HepG2 (cell line): ENCODE results near the gene HMGB2. TPM values are rescaled to one million over a fixed set of nuclear protein-coding genes. Genes with fewer than 3 reads are reported as not detected.

Experiments
- ARID3A ChIP-seq: IDR thresholded peaks from 2 replicates; pipeline ENCODE4 v1.6.1; 2012; ENCODE audit warnings: low read depth, low read length, improper control_type of control experiment
- CHD2 ChIP-seq: IDR thresholded peaks from 2 replicates; pipeline ENCODE4 v1.6.1; 2011; ENCODE audit warnings: low read depth, low read length, improper control_type of control experiment
- FOSL2 ChIP-seq: sonication (generic); formaldehyde crosslinking; IDR thresholded peaks from 2 replicates; pipeline ENCODE4 v1.4.0; 2020; ENCODE audit warnings: missing genetic modification reagents
- KAT8 ChIP-seq: IDR thresholded peaks from 2 replicates; pipeline ENCODE4 v1.6.1; 2016; ENCODE audit warnings: missing genetic modification reagents, missing compliant biosample characterization
- MEIS1 ChIP-seq: sonication (generic); formaldehyde crosslinking; IDR thresholded peaks from 2 replicates; pipeline ENCODE4 v1.9.0; 2021; ENCODE audit warnings: mild to moderate bottlenecking, missing genetic modification reagents, moderate library complexity, borderline replicate concordance
- NCOR1 ChIP-seq: fragments of 200-600 bp; sonication (generic); IDR thresholded peaks from 2 replicates; pipeline ENCODE4 v1.7.0; 2017; ENCODE audit warnings: antibody characterized with exemption, low read length, borderline replicate concordance
- SKI ChIP-seq: fragments of 450-650 bp; IDR thresholded peaks from one replicate; pipeline ENCODE4 v1.6.1; 2018; ENCODE audit warnings: mild to moderate bottlenecking; ENCODE audit not compliant: partially characterized antibody
- SRSF4 ChIP-seq: fragments of 200-400 bp; formaldehyde crosslinking; IDR thresholded peaks from one replicate; pipeline ENCODE4 v1.6.1; 2018; ENCODE audit warnings: mild to moderate bottlenecking, low read depth, low read length, moderate library complexity; ENCODE audit not compliant: poor library complexity, severe bottlenecking
- YY1 ChIP-seq: IDR thresholded peaks from 2 replicates; pipeline ENCODE4 v1.6.1; 2011; ENCODE audit warnings: low read length, low read depth, moderate library complexity, mild to moderate bottlenecking; ENCODE audit not compliant: insufficient read depth, insufficient replicate concordance
- ZMYM2 ChIP-seq: sonication (generic); formaldehyde crosslinking; IDR thresholded peaks from 2 replicates; pipeline ENCODE4 v1.8.0; 2022; ENCODE audit warnings: mild to moderate bottlenecking, missing genetic modification reagents
- ZNF143 ChIP-seq: sonication (generic); formaldehyde crosslinking; IDR thresholded peaks from 2 replicates; pipeline ENCODE4 v1.4.0; 2020; ENCODE audit warnings: missing genetic modification reagents
- ZNF256 ChIP-seq: sonication (generic); formaldehyde crosslinking; conservative IDR thresholded peaks from 2 replicates; pipeline ENCODE4 v1.4.0; 2020; ENCODE audit warnings: missing genetic modification reagents
- ZNF564 ChIP-seq: sonication (generic); formaldehyde crosslinking; IDR thresholded peaks from 2 replicates; pipeline ENCODE4 v1.8.1; 2023; ENCODE audit warnings: mild to moderate bottlenecking, missing genetic modification reagents
- ZNF670 ChIP-seq: sonication (generic); formaldehyde crosslinking; IDR thresholded peaks from 2 replicates; pipeline ENCODE4 v1.8.0; 2022; ENCODE audit warnings: mild to moderate bottlenecking, missing genetic modification reagents, borderline replicate concordance
- ZNF7 ChIP-seq: IDR thresholded peaks from 2 replicates; pipeline ENCODE4 v1.6.1; 2016; ENCODE audit warnings: missing biosample characterization, missing genetic modification reagents
- ZNF747 ChIP-seq: sonication (generic); formaldehyde crosslinking; IDR thresholded peaks from 2 replicates; pipeline ENCODE4 v1.8.1; 2023; ENCODE audit warnings: missing genetic modification reagents, mild to moderate bottlenecking, borderline replicate concordance
- ZNF780A ChIP-seq: sonication (generic); formaldehyde crosslinking; IDR thresholded peaks from 2 replicates; pipeline ENCODE4 v1.8.0; 2022; ENCODE audit warnings: mild to moderate bottlenecking, missing genetic modification reagents, moderate library complexity
- ZNF841 ChIP-seq: sonication (generic); formaldehyde crosslinking; IDR thresholded peaks from 2 replicates; pipeline ENCODE4 v1.8.1; 2023; ENCODE audit warnings: missing genetic modification reagents, borderline replicate concordance
- ZSCAN20 ChIP-seq: sonication (generic); formaldehyde crosslinking; IDR thresholded peaks from 2 replicates; pipeline ENCODE4 v1.4.0; 2020; ENCODE audit warnings: missing genetic modification reagents, mild to moderate bottlenecking, borderline replicate concordance
- polyA plus RNA-seq, 8 experiments: library from polyadenylated mRNA; depleted of rRNA in 3 of 8; stranded (reverse) in 7 of 8; unstranded in 1 of 8; fragments of >200 nt; fragmentation: Illumina TruSeq in 4 of 8; extraction: Trizol in 4 of 8; gene quantifications; 2 replicates each; pipeline versions ENCODE4 v1.2.1 to v1.2.3, GENCODE V29; 2011 to 2016; ENCODE audit warnings: low read depth in 4 of 8, missing spikeins in 1 of 8, mixed read lengths in 1 of 8; ENCODE audit not compliant: insufficient read depth in 1 of 8
- total RNA-seq, 5 experiments: library from RNA; depleted of rRNA; stranded (reverse); fragments of >200 nt; fragmentation: Illumina TruSeq; extraction: Trizol; gene quantifications; 2 replicates each; pipeline ENCODE4 v1.2.3, GENCODE V29; 2016; ENCODE audit warnings: low read depth in 1 of 5
- TF ChIP-seq, protein P1 (sequence below): sonication (generic); formaldehyde crosslinking; IDR thresholded peaks from 2 replicates; pipeline ENCODE4 v1.5.0; 2020; ENCODE audit warnings: missing genetic modification reagents, mild to moderate bottlenecking, borderline replicate concordance
- TF ChIP-seq, protein P2 (sequence below): sonication (generic); formaldehyde crosslinking; IDR thresholded peaks from 2 replicates; pipeline ENCODE4 v1.4.0; 2020; ENCODE audit warnings: mild to moderate bottlenecking, missing genetic modification reagents
- TF ChIP-seq, protein P3 (sequence below): sonication (generic); formaldehyde crosslinking; IDR thresholded peaks from 2 replicates; pipeline ENCODE4 v1.4.0; 2020; ENCODE audit warnings: missing genetic modification reagents, low read depth, mild to moderate bottlenecking, borderline replicate concordance
- TF ChIP-seq, protein P4 (sequence below): IDR thresholded peaks from 2 replicates; pipeline ENCODE4 v1.6.1; 2016; ENCODE audit warnings: missing compliant biosample characterization, missing genetic modification reagents, borderline replicate concordance

HMGB2 gene
- total and polyA plus RNA-seq, 2 of the 13 experiments (the other 11 are each of a cell fraction or from before 2014, with no cell fraction given), result 90.5 to 332 TPM

GRCh38 chr4:173334085-173334890 lies at the start of gene HMGB2 (continued):
- TF ChIP-seq, protein P1, sequence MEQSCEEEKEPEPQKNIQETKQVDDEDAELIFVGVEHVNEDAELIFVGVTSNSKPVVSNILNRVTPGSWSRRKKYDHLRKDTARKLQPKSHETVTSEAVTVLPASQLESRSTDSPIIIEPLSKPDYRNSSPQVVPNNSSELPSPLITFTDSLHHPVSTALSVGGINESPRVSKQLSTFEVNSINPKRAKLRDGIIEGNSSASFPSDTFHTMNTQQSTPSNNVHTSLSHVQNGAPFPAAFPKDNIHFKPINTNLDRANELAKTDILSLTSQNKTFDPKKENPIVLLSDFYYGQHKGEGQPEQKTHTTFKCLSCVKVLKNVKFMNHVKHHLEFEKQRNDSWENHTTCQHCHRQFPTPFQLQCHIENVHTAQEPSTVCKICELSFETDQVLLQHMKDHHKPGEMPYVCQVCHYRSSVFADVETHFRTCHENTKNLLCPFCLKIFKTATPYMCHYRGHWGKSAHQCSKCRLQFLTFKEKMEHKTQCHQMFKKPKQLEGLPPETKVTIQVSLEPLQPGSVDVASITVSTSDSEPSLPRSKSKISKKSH, result peak; percentile 67
- TF ChIP-seq ZNF143 (CRISPR knock-in tag) (no peak; the same call in 1 of the 2 replicates), ZNF564 (no peak; the same call in 1 of the 2 replicates), ZNF256 (peak; percentile 79; the same call in 1 of the 2 replicates), ZMYM2 (CRISPR knock-in tag) (peak; percentile 94), YY1 (peak; percentile 11), MEIS1 (CRISPR knock-in tag) (no peak), NCOR1 (no peak; the same call in 1 of the 2 replicates), ARID3A (no peak), ZNF747 (0 out of 2 replicates have a peak, but pooled peaks have one; percentile 75), FOSL2 (CRISPR knock-in tag) (peak; percentile 38), ZNF670 (0 out of 2 replicates have a peak, but pooled peaks have one; percentile 26), CHD2 (0 out of 2 replicates have a peak, but pooled peaks have one; percentile 55), ZNF780A (CRISPR knock-in tag) (peak; percentile 98), ZNF841 (CRISPR knock-in tag) (peak; percentile 97), ZSCAN20 (0 out of 2 replicates have a peak, but pooled peaks have one; percentile 49), SKI (peak; percentile 9), KAT8 (CRISPR knock-in tag) (peak; percentile 80), SRSF4 (no peak), ZNF7 (CRISPR knock-in tag) (no peak)
- TF ChIP-seq, protein P2, sequence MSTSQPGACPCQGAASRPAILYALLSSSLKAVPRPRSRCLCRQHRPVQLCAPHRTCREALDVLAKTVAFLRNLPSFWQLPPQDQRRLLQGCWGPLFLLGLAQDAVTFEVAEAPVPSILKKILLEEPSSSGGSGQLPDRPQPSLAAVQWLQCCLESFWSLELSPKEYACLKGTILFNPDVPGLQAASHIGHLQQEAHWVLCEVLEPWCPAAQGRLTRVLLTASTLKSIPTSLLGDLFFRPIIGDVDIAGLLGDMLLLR, result no peak
- TF ChIP-seq, protein P3, sequence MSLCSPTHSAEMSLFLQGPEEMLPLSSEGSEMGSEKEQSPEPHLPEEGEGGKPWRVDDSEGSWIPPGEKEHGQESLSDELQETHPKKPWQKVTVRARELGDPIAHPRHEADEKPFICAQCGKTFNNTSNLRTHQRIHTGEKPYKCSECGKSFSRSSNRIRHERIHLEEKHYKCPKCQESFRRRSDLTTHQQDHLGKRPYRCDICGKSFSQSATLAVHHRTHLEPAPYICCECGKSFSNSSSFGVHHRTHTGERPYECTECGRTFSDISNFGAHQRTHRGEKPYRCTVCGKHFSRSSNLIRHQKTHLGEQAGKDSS (CRISPR knock-in tag), result 0 out of 2 replicates have a peak, but pooled peaks have one; percentile 41
- TF ChIP-seq, protein P4, sequence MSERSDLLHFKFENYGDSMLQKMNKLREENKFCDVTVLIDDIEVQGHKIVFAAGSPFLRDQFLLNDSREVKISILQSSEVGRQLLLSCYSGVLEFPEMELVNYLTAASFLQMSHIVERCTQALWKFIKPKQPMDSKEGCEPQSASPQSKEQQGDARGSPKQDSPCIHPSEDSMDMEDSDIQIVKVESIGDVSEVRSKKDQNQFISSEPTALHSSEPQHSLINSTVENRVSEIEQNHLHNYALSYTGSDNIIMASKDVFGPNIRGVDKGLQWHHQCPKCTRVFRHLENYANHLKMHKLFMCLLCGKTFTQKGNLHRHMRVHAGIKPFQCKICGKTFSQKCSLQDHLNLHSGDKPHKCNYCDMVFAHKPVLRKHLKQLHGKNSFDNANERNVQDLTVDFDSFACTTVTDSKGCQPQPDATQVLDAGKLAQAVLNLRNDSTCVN, result no peak
